ENCODE measurements around the gene TMEM150B.

TMEM150B gene, protein sequence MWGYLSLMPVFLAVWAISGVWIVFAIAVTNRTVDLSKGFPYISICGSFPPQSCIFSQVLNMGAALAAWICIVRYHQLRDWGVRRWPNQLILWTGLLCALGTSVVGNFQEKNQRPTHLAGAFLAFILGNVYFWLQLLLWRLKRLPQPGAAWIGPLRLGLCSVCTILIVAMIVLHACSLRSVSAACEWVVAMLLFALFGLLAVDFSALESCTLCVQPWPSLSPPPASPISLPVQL

DNA sequence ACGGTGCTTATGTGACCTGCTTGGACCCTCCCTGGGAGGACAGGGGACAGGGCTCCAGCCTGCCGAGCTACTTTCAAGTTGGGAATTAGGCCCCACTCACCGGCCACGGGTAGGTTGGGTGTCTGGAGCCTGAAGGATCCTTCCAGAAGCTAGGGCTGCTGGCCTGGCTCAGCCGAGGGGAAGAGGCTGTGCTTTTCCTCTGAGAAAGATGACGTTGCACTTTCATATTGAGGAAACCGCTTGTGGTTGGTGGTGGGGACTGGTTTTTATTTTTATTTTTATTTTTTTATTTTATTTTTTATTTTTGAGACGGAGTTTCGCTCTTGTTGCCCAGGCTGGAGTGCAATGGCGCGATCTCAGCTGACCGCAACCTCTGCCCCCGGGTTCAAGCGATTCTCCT is at the start of gene TMEM150B:
Gene TMEM150B, minus strand, starts transcription at position 170 of the 400 bp plus-strand sequence. CDS start 4,305 bp downstream, outside the sequence.
- DNase-seq, result no peak

DNA sequence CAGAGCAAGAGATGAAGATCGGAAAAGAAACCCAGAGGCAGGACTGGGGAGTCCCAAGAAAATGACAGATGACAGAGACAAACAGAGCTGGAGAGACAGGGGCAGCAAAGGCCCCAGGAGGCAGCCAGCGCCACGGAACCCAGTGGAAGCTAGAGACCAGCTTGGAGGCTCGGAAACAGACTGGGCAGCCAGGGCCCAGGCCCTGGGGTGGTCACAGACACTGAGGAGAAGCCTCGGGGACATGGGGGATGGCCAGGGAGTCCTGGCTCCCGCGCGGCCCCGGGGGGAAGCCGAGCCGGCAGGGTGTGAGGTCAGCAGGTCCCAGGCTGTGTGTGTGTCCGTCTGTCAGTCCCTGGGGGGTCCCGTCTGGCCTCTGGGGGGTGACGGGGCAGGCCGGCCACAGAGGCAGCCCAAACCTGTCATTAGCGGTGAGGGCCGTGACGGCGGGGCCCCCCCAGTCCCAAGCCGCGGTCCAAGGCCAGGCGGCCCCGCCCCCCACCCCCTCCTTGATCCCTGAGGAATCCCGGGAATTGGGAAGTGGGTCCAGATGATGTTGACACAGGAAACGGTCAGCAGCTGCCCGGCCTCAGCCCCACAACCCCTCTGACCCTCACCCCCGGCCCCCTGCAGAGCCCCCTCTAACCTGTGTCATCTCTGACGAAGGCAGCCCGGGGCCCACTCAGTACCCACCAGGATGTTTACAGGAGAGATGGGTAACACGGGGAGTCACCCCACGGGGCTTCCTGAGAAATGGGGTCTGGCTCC is 49.0 kb upstream of the TMEM150B start:
- no peak for DNase-seq

DNA sequence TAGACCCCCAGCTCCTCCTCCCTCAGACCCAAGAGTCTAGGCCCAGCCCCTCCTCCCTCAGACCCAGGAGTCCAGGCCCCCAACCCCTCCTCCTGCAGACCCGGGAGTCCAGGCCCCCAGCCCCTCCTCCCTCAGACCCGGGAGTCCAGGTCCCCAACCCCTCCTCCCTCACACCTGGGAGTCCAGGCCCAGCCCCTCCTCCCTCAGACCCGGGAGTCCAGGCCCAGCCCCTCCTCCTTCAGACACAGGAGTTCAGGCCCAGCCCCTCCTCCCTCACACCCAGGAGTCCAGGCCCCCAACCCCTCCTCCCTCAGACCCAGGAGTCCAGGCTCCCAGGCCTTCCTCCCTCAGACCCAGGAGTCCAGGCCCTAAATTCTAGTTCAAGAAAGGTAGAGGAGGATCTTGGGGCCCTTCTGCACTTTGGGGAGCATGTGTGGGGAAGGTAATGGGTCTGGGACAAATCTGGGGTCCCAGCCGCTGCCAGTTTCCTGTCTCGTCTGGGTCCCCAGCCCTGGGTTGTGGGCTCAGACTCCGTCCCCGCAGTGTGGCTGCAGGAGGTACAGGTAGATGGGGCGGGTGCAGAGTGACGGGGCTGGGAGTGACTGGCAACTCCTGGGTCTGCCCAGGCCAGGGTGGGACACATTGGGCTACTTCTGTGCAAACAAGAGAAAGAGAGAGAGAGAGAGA is 48.3 kb upstream of the TMEM150B start:
- no peak for DNase-seq

DNA sequence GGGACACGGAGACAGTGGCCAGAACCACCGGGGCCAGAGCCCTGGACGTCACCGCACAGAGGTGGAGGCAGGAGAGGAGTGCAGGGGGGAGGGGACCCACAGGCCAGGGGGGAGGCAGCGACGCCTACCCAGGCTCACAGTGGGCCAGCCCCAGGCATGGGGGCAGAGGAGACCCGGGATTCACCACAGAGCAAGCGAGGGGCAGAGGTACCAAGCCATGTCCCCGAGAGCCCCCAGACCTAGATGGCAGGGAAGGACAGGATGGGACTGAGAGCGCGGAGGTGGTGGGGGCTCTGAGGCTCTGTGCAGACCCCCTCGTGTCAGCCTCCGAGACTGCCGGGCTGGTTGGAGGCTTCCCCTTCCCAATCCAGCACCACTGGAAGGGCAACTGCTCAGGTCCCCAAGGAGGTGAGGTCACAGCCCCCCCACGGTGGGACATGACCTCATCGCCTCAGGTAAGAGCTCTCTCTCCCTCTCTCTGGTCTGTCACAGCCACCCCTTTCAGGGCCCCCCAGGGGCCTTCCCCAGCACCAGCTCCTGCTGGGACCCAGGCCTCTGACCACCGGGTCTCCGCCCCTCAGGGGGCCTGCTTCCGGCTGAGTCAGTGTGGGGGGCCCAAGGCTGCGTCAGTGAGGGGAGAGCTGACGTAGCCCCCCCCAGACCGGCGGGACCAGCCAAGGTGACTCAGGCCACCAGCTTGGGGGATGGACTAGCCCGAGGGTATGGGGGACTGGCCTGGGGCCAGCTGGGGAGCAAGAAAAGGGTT is 47.4 kb upstream of the TMEM150B start:
- no peak for DNase-seq

DNA sequence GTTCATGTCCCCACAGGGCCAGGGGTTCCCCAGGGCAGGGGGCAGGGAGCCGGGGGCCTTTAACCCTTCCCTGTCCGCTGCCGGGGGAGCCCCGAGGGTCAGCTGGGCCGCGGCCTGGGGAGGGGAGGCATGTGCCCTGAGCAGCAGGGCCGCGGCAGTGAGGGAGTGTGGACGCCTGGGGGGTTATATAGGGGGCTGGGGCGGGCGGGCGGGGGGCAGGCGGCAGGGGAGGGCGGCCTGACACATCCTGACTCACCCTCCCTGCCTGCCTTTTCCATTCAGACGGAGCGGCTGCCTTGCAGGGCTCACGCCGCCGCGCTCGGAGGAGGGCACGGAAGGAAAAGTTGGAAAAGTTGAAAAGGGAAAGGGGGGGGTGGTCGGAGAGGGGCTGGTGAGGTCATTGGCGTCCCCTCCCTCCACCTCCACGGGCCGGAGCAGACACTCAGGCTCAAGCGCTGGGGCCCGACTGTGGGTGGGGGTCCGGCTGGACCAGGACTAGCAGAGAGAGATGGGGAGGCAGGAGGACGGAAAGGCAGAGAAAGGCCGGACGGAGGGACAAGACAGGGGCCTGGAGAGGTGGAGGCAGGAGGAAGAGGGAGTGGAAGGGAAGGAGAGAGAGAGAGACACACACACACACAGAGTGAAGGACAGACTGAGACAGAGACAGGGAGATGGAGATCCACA is 45.3 kb upstream of the TMEM150B start, which contains the start of gene IL11:
Gene IL11, minus strand, starts transcription at position 159 of the 684 bp plus-strand sequence. Its CDS starts 153 bp downstream, at position 6.
- DNase-seq, result no peak

DNA sequence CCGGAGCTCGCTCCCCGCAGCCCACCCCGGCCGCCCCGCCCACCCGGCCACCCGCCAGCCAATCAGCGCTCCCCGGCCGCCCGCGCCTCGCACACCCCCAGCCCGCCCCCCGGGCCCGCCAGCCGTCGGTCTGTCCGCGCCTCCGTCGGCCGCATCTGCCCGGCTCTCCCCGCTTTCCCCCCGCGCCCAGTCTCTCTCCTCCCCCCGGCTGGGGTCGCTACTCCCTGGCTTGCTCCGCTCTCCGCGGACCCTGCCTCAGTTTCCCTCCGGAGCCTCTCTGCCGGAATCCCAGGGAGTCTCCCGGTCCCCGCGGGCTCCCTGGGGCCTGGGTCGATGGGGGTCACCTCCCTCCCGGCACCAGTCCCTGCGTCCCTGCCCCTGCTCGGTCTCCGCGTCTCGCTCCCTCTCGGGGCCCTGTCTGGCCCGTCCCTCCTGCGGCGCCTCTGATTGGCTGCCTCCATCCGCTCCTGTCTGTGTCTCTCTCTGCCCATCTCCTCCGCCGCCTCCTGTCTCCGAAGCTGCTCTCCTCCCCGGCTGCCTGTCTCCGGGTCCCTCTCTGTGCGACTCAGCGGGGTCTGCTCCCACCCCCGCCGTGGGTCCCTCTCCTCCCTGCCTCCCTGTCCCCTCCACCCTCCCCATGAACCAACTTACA is 44.6 kb upstream of the TMEM150B start:
- no peak for DNase-seq

DNA sequence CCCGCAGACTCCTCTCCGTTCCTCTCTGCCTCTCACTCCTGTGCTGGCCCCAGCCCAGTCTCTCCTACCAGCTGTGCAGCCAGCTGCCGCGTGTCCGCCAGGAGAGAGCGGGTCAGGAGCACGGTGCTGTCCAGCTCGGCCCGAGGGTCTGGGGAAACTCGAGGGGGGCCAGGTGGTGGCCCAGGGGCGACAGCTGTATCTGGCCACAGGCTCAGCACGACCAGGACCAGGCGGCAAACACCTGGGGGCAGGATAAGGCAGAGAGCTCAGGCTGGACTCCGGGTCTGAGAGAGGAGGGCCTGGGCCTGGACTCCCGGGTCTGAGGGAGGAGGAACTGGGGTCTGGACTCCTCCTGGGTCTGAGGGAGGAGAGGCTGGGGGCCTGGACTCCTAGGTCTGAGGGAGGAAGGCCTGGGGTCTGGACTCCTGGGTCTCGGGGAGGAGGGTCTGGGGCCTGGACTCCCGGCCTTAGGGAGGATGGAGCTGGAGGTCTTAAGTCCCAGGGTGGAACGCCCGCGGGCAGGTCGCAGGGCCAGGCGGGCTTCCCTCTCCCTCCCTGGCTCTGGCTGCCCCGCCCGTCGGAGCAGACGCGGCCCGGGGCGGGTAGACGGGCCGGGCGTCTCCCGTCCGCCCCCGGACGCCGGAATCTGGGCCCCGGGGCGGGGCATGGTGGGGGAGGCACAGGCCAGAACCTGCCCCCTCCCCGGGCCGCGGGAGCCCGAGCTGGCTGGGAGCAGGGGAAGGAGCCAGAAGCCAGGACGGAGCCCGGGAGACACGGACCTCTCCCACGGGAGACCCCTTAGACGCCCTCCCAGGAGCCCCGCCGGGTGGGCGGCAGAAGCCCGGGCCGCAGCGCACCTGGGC is 43.8 kb upstream of the TMEM150B start:
- DNase-seq, result no peak

DNA sequence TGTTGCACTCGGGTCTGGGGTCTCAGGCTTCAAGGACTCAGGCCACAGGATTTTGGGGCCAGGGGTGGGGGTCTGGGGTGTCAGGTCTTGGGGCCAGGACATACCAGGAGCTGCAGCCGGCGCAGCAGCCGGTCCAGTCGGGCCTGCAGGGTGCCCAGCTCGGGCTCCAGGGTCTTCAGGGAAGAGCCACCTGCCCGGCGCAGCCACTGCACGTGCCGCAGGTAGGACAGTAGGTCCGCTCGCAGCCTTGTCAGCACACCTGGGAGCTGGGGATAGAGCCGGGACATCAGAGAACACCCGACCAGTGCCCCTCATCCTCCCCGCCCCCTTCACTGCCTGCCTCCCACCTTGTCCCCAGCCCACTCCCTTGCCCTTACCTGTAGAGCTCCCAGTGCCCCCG is 43.0 kb upstream of the TMEM150B start:
- no peak for DNase-seq

DNA sequence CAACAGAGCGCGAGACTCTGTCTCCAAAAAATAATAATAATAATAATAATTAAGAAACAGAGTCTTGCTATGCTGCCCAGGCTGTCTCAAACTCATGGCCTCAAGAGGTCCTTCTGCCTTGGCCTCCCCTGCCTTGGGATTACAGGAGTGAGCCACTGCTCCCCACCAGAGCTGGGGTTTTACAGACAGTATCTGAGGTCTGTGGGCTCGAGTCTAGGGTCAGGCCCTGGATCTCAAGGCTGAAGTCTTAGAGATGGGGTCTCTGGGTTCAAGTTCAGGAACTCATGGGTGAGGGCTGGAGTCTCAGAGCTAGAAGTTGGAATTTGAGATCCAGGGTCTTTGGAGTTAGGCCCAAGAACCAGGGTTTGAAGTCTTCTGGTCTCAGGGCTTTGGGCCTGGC is 41.6 kb upstream of the TMEM150B start:
- no peak for DNase-seq

DNA sequence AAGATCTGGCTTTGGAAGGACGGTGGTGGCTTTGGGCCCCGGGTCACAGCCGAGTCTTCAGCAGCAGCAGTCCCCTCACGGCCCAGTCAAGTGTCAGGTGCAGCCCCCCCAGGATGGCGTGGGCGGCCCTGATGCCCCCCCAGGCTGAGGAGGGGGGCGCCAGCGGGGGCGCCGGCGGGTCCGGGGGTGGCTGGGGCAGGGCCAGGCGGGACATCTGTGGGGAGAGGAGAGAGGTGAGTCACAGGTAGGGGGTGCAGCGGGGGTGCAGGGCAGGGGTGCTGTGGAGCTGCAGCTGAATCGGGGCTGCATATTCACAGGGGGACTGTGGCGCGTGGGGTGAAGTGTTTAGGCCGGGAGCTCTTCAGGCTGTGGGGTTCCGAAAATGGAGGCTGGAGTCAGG is 40.8 kb upstream of the TMEM150B start:
- no peak for DNase-seq

DNA sequence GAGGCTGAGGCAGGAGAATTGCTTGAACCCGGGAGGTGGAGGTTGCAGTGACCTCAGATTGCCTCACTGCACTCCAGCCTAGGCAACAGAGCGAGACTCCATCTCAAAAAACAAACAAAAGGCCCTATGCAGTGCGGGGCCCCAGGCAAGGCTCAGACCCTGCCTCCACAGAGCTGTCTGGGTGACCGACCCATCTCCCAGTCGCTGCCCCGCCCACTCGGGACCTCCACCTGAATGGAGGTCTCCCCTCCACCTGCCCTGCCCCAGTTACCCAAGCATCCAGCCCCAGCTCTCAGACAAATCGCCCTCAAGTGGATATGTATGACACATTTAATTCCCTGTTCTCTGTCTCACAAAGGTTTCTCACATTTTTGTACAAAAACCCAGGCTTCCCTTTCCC is 40.1 kb upstream of the TMEM150B start:
- no peak for DNase-seq

DNA sequence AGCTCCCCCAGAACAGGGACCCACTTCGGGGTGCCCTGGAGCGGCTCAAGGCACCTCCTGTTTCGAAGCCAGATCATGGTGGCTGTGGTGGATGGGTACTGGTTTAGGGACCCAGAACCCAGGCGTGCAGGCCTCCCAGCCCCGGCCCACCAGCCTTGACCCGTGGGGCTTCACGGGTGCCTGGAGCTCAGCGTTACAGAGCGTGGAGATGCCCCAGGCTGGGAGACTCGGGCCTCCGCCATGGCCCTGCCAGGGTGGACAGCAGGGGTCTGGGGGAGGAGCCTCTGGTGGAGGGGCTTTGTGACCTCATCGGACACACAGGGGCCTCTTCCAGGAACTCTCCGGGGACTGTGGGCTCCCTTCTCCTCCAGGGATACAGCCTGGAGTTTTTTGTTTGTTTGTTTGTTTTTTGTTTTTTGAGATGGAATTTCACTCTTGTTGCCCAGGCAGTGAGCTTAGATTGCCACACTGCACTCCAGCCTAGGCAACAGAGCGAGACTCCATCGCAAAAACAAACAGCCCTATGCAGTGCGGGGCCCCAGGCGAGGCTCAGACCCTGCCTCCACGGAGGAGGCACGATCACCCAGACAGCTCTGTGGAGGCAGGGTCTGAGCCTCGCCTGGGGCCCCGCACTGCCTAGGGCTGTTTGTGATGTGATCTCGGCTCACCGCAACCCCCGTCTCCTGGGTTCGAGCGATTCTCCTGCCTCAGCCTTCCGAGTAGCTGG is 38.0 kb upstream of the TMEM150B start, which contains the start of gene GARIN5B:
Gene GARIN5B, minus strand, starts transcription at position 271 of the 727 bp plus-strand sequence. Its CDS starts 194 bp downstream, at position 77.
- no peak for DNase-seq

DNA sequence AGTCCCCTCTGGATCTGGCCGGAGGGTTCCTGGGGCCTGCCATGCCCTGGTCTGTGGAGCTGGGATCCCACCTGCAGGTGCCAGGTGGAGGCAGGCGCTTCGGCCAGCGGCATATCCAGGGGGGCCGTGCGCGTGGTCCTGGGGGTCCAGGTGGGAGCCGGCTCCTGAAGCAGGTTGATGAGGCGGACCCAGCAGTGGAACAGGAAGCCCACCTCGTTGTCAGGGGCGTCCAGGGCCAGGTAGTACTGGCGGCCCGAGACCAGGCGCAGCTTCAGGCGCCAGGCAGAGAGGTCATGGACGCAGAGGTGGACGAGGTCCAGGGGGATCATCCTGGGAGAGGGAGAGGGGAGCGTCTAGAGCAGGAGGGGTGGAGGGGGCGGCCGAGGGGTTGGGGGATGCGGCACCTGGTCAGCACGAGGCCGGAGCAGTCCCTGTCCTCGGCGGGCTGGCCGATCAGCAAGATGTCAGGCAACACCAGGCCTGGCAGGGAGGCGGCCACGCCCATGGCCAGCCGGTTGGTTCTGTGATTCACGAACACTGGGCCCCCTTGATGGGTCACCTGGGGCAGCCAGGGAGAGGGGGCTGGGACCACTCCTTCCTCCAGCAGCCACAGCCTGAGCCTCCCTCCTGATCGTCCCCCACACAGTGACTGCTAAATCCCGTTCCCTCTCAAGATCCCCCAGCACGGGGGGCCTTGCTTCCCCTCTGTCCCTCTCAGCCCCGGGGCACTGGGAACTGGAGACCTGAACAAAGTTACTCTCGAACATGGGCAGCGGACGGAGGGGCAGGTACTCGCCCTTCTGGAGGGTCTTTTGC is 37.2 kb upstream of the TMEM150B start:
- DNase-seq, result no peak

DNA sequence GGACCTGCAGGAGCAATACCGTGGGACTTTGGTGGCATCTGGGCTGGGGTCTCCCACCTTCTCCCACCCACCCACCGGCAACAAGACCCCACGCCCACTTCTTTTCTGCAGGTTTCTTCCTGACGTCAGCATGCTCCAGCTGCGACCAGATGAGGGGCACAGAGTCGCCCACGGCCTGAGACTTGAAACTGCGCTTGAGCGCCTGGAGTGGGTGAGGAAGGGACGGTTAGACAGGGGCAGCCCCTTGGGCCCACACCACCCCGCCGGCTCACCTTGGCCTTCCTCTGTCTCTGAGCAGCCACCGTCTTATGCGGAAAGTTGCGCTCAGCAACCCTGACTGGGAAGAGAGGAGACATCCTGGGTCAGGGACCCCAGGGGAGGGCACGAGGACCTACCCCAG is 35.8 kb upstream of the TMEM150B start:
- no peak for DNase-seq

DNA sequence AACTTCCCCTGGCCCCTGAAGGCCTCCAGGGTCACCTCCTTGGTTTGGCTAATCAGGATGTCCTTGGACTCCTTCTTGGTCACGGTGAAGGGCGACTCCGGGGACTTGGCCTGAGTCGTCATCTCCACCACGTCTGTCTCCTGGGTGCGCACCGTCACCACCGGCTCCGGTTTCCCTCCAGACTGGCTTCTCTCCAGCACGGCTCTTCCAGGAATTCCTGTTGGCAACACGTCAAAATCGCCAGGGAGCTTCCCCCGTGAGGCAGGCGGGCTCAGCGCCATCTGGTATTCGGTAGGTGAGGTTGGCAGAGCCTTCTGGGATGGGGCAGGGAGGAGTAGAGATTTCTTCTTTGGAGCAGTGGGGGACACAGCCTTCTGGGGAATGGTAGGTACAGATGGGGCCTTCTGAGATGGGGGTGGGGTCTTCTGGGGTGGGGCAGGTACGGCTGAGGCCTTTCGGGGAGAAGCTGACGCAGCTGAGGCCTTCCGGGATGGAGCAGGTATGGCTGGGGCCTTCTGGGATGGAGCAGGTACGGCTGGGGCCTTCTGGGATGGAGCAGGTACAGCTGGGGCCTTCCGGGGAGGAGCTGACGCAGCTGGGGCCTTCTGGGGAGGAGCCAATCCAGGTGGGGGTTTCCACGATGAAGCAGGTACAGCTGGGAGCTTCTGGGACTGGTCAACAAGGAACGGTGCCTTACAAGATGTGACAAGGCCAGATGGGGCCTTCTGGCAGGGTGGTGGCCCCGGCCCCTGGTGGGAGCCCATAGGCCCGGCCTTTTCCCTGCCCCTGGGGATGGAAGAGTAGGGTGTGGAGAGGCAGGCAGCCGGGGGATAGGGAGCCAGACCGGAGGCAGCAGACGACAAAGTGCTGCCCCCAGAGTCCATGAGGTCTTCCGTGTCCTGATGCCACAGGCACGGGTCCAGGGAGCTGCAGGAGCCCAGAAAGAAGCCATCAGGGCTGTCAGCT is 34.1 kb upstream of the TMEM150B start:
- no peak for DNase-seq

DNA sequence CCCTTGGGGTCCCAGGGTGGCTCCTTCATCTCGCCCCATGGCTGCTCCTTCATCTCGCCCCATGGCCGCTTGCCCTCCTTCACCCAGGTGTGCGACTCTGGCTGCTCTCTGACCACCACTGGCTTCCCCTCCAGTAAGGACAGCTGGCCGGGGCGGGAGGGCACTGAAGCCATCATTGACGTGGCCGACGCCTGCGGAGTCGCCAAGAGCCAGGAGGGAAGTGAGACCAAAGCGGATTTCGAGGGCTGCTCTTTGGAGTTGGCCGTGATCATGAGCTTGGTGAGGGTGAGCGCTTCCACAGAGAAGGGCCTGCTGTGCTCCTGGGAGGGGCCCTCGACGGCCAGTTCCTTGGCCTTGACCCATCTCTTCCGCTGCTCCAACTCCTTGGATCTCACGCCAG is 33.4 kb upstream of the TMEM150B start:
- no peak for DNase-seq

DNA sequence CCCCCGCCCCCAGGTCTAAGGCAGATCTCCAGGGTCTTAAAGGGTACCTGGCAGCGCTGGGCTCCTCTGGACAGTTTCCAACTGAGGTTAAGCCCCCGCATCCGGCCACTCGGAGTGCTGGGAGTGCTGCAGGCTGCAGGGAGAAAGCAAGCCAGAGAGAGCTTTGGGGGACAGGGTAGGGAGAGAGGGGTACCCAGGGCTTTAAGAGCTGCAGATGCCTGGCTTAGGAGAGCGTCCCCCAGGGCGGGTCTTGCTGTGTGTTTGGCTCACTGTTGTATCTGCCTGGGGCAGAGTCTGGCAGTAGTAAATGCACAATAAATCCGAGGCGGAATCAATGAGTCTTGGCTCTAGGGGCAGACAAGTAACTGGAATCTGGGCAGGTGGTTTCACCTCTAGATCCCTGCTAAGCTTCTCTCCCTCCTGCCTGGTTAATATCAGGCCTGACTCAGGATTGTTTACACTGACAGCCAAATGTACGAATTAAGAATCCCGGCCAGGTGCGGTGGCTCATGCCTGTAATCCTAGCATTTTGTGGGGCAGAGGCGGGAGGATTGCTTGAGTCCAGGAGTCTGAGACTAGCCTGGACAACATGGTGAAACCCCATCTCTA is 30.2 kb upstream of the TMEM150B start:
- no peak for DNase-seq

All from NCI-H1417 treated with DMSO at 0.1 percent for 48 hours (cell line).